SK-N-SH (cell line): ENCODE data around the gene CACNA1G. TPM values are rescaled to one million over a fixed set of nuclear protein-coding genes. Genes with fewer than 3 reads are reported as not detected.
A peak's percentile ranks its signal among the peaks of the same experiment; 100 is the strongest.

Source experiments
- CTCF ChIA-PET: fragments of 300-600, 350-600 bp; formaldehyde crosslinking; extraction: SDS; loops from one replicate; lab custom pipeline; 2021; lab: Yijun Ruan, JAX
- POLR2A ChIA-PET: fragments of 350-600 bp; sonication (Branson Sonifier 250); formaldehyde crosslinking; extraction: SDS; loops from one replicate; lab custom pipeline; 2020; ENCODE audit warnings: antibody characterized with exemption, inconsistent platforms; lab: Yijun Ruan, JAX
- DNase-seq: peaks from one replicate; pipeline ENCODE4 v3.0.0; 2012
- H2AFZ ChIP-seq: fragments of 200-600 bp; sonication (generic); 2 replicates; pipeline ENCODE4 v1.8.1; 2016; ENCODE audit warnings: antibody characterized with exemption, mild to moderate bottlenecking, low read depth
- H3F3A ChIP-seq: fragments of 200-600 bp; sonication (generic); replicated peaks from 2 replicates; pipeline ENCODE3; 2016; ENCODE audit warnings: antibody characterized with exemption, mild to moderate bottlenecking; ENCODE audit not compliant: insufficient read depth
- H3K27ac ChIP-seq, 2 experiments: fragments of 200-500 bp in 1 of 2; fragments of 200-600 bp in 1 of 2; sonication (Bioruptor generic) in 1 of 2; sonication (generic), shearing (Covaris generic) in 1 of 2; 2 replicates each; pipeline versions ENCODE4 v1.5.1 to v1.6.1; 2014 to 2016; ENCODE audit warnings: low read depth in 2 of 2, inconsistent platforms in 1 of 2, low read length in 1 of 2, mild to moderate bottlenecking in 1 of 2, mixed read lengths in 1 of 2
- H3K27me3 ChIP-seq: fragments of 200-600 bp; sonication (generic), shearing (Covaris generic); 2 replicates; pipeline ENCODE4 v1.6.1; 2016; ENCODE audit warnings: mixed run types; ENCODE audit not compliant: insufficient read depth
- H3K36me3 ChIP-seq, 2 experiments: fragments of 200-500 bp in 1 of 2; fragments of 200-600 bp in 1 of 2; sonication (Bioruptor generic) in 1 of 2; sonication (generic) in 1 of 2; replicated peaks in 1 of 2; 2 replicates each; pipeline versions ENCODE3 to v1.5.1; 2014 to 2016; ENCODE audit warnings: low read length in 1 of 2, mild to moderate bottlenecking in 1 of 2; ENCODE audit not compliant: insufficient read depth in 2 of 2, control insufficient read depth in 1 of 2
- H3K4me1 ChIP-seq, 2 experiments: fragments of 200-500 bp in 1 of 2; fragments of 200-600 bp in 1 of 2; sonication (Bioruptor generic) in 1 of 2; sonication (generic), shearing (Covaris generic) in 1 of 2; 2 replicates each; pipeline versions ENCODE4 v1.5.1 to v1.6.1; 2014 to 2016; ENCODE audit warnings: low read depth in 1 of 2, low read length in 1 of 2, mixed run types in 1 of 2; ENCODE audit not compliant: insufficient read depth in 2 of 2, control insufficient read depth in 1 of 2
- H3K4me2 ChIP-seq: fragments of 200-600 bp; sonication (generic), shearing (Covaris generic); 2 replicates; pipeline ENCODE4 v1.6.1; 2017; ENCODE audit warnings: mixed run types
- H3K4me3 ChIP-seq, 2 experiments: fragments of 200-500 bp in 1 of 2; fragments of 200-600 bp in 1 of 2; sonication (Bioruptor generic) in 1 of 2; sonication (generic), shearing (Covaris generic) in 1 of 2; 2 replicates each; pipeline versions ENCODE4 v1.5.1 to v1.8.1; 2014 to 2016; ENCODE audit warnings: low read depth in 2 of 2, inconsistent platforms in 1 of 2, low read length in 1 of 2, mild to moderate bottlenecking in 1 of 2, mixed read lengths in 1 of 2, moderate library complexity in 1 of 2
- H3K79me2 ChIP-seq: fragments of 200-600 bp; sonication (generic); 2 replicates; pipeline ENCODE4 v1.8.1; 2017; ENCODE audit warnings: mild to moderate bottlenecking; ENCODE audit not compliant: insufficient read depth
- H3K9ac ChIP-seq: fragments of 200-600 bp; sonication (generic); 2 replicates; pipeline ENCODE4 v1.6.1; 2017; ENCODE audit warnings: mixed run types
- H3K9me2 ChIP-seq: fragments of 200-600 bp; sonication (generic); 2 replicates; pipeline ENCODE4 v1.6.1; 2017; ENCODE audit warnings: mixed run types
- H3K9me3 ChIP-seq: fragments of 200-600 bp; sonication (generic); 2 replicates; pipeline ENCODE4 v1.6.1; 2017; ENCODE audit warnings: mixed run types, mild to moderate bottlenecking, moderate library complexity
- H4K20me1 ChIP-seq: fragments of 200-600 bp; sonication (generic); 2 replicates; pipeline ENCODE4 v1.6.1; 2017; ENCODE audit warnings: mild to moderate bottlenecking, mixed run types; ENCODE audit not compliant: insufficient read depth
- CHD2 ChIP-seq: fragments of 150-350 bp; IDR thresholded peaks from 2 replicates; pipeline ENCODE4 v1.6.1; 2018; ENCODE audit warnings: low read length; ENCODE audit not compliant: partially characterized antibody
- CTCF ChIP-seq: fragments of 200-600 bp; sonication (generic); IDR thresholded peaks from 2 replicates; pipeline ENCODE4 v1.6.1; 2017; ENCODE audit warnings: antibody characterized with exemption, mild to moderate bottlenecking, moderate library complexity
- EZH2phosphoT487 ChIP-seq: fragments of 200-600 bp; sonication (generic); IDR thresholded peaks from 2 replicates; pipeline ENCODE4 v1.6.1; 2017; ENCODE audit warnings: low read depth, mixed run types, mild to moderate bottlenecking, antibody characterized with exemption, moderate library complexity, borderline replicate concordance
- FOXM1 ChIP-seq: IDR thresholded peaks from 2 replicates; pipeline ENCODE4 v1.4.0; 2012; ENCODE audit warnings: low read depth, mild to moderate bottlenecking
- GABPA ChIP-seq: IDR thresholded peaks from 2 replicates; pipeline ENCODE4 v1.4.0; 2012; ENCODE audit warnings: low read depth, mild to moderate bottlenecking
- IRF3 ChIP-seq: fragments of 150-350 bp; IDR thresholded peaks from 2 replicates; pipeline ENCODE4 v1.6.1; 2016; ENCODE audit warnings: mild to moderate bottlenecking, low read depth, low read length
- JUND ChIP-seq: IDR thresholded peaks from 2 replicates; pipeline ENCODE4 v1.4.0; 2012
- MXI1 ChIP-seq: IDR thresholded peaks from 2 replicates; pipeline ENCODE4 v1.6.1; 2012; ENCODE audit warnings: mild to moderate bottlenecking, low read depth, low read length, improper control_type of control experiment
- NFIC ChIP-seq: IDR thresholded peaks from 2 replicates; pipeline ENCODE4 v1.4.0; 2012; ENCODE audit warnings: borderline replicate concordance
- NRF1 ChIP-seq: IDR thresholded peaks from 2 replicates; pipeline ENCODE4 v1.6.1; 2012; ENCODE audit warnings: low read depth, mild to moderate bottlenecking, low read length
- POLR2AphosphoS5 ChIP-seq: IDR thresholded peaks from 2 replicates; pipeline ENCODE4 v1.6.1; 2012; ENCODE audit warnings: low read depth, low read length
- RAD21 ChIP-seq: IDR thresholded peaks from 2 replicates; pipeline ENCODE4 v1.6.1; 2012; ENCODE audit warnings: mild to moderate bottlenecking, low read length
- RCOR1 ChIP-seq: fragments of 150-350 bp; IDR thresholded peaks from 2 replicates; pipeline ENCODE4 v1.6.1; 2017; ENCODE audit warnings: antibody characterized with exemption, low read length
- RFX5 ChIP-seq: IDR thresholded peaks from 2 replicates; pipeline ENCODE4 v1.6.1; 2012; ENCODE audit warnings: mild to moderate bottlenecking, improper control_type of control experiment, low read length
- RXRA ChIP-seq: IDR thresholded peaks from 2 replicates; pipeline ENCODE4 v1.4.0; 2012; ENCODE audit warnings: low read depth, mild to moderate bottlenecking, borderline replicate concordance
- TAF1 ChIP-seq: IDR thresholded peaks from 2 replicates; pipeline ENCODE4 v1.6.1; 2012; ENCODE audit warnings: low read depth, mild to moderate bottlenecking, low read length, moderate library complexity, borderline replicate concordance
- TEAD4 ChIP-seq: IDR thresholded peaks from 2 replicates; pipeline ENCODE4 v1.4.0; 2012; ENCODE audit warnings: mild to moderate bottlenecking, borderline replicate concordance; ENCODE audit not compliant: insufficient read depth
- USF2 ChIP-seq: fragments of 150-350 bp; IDR thresholded peaks from 2 replicates; pipeline ENCODE4 v1.6.1; 2017; ENCODE audit warnings: antibody characterized with exemption, low read length, low read depth, borderline replicate concordance
- WGBS: methylation state at CpG from one replicate; pipeline ENCODE4 v1.1.6; 2017; ENCODE audit warnings: low lambda C conversion rate; 5-methylcytosine and 5-hydroxymethylcytosine counted together
- polyA plus RNA-seq, 3 experiments: library from polyadenylated mRNA; depleted of rRNA; stranded (reverse); fragments of >200 nt; gene quantifications; 2 replicates each; pipeline ENCODE4 v1.2.3, GENCODE V29; 2012
- TF ChIP-seq, protein P1 (sequence below): IDR thresholded peaks from 2 replicates; pipeline ENCODE4 v1.6.1; 2012; ENCODE audit warnings: mild to moderate bottlenecking, low read depth, low read length, moderate library complexity

The CACNA1G gene
- polyA plus RNA-seq, 1 of the 3 experiments (the other 2 are of a cell fraction): 0.21 TPM

- H3K4me3 ChIP-seq: no peak overlapping the region
- ChIA-PET POLR2A (interaction anchor here (1.1 to 1.4 kb wide), 2 partner anchors 205 to 384 kb away, joined by 3 to 5 read pairs; partner anchors contain the start of gene TOB1), CTCF (interaction anchor here (0.6 to 5.5 kb wide), 23 partner anchors 8 to 1897 kb away, joined by 3 to 38 read pairs (median 5); partner anchors contain the start of gene ABCC3)
- H3K9me3 ChIP-seq: no peaks in the 10 kb centered on the region
- peaks cover 10 to 23% of the 10 kb centered on the region in 2 experiments for H3K36me3 ChIP-seq
- no peaks in the 10 kb centered on the region for H3K9me2 ChIP-seq
- peak overlapping the region; percentile 31; the same call in 1 of the 2 replicates for H3K9ac ChIP-seq
- peaks cover 39 to 44% of the 10 kb centered on the region in 2 experiments for H3K4me1 ChIP-seq
- TF ChIP-seq JUND: no peak
- no peak for TF ChIP-seq RAD21
- no peak for TF ChIP-seq RFX5
- TF ChIP-seq GABPA: no peak
- no peak for TF ChIP-seq POLR2AphosphoS5
- no peak for TF ChIP-seq NFIC
- peaks cover 6% of the 10 kb centered on the region; the same call in 1 of the 2 replicates for H3K79me2 ChIP-seq
- WGBS: 70% methylated on average over 10 of the region's 10 CpGs
- peak overlapping the region; percentile 77 for H3K27ac ChIP-seq
- H3K27me3 ChIP-seq: no peaks in the 10 kb centered on the region
- peaks cover 38% of the 10 kb centered on the region for H3F3A ChIP-seq
- no peak overlapping the region for H2AFZ ChIP-seq
- peak overlapping the region; percentile 56; the same call in 1 of the 2 replicates for H3K4me2 ChIP-seq
- peak; percentile 51 for DNase-seq
- H4K20me1 ChIP-seq: no peaks in the 10 kb centered on the region
These were observed 100.4 kb downstream of the CACNA1G start for GRCh38 chr17:50660887-50661345.

DNA sequence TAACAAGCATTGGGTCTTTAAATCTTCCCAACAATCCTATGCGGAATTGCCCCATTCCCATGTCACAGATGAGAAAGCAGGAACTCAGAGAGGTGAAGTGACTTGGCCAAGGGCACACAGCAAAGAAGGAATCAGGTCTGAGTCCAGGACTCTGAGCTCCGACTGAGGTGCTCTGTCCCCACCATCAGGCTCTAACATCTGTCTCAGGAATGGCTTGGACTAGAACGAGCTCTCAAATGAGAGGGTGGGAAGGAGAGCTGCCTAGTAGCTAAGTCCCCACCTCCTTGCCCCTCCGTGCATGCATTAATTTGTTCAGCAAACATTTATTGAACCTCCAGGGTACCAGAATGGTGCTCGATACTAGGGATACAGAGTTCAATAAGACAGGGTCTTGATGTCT, 100.8 kb downstream of the CACNA1G start:
- Histone ChIP-seq H2AFZ (no peak overlapping the region), H3K27me3 (no peaks in the 10 kb centered on the region), H3K4me1 (peaks cover 39 to 44% of the 10 kb centered on the region in 2 experiments), H3K79me2 (peaks cover 3% of the 10 kb centered on the region; the same call in 1 of the 2 replicates), H3K4me2 (peak overlapping the region; percentile 56), H3K9me3 (no peaks in the 10 kb centered on the region), H3K9ac (peak overlapping the region; percentile 31; the same call in 1 of the 2 replicates), H3K27ac (peak overlapping the region; percentile 77), H3K36me3 (peaks cover 10 to 22% of the 10 kb centered on the region in 2 experiments), H3K4me3 (no peak overlapping the region), H3F3A (peaks cover 38% of the 10 kb centered on the region), H4K20me1 (no peaks in the 10 kb centered on the region), H3K9me2 (no peaks in the 10 kb centered on the region)
- ChIA-PET CTCF (interaction anchor here (0.9 to 5.5 kb wide), 14 partner anchors 11 to 110 kb away, joined by 3 to 38 read pairs (median 6); partner anchors contain the start of gene ABCC3), POLR2A (interaction anchor here (1.1 kb wide), 1 partner anchor 383 kb away, joined by 3 read pairs; no protein-coding TSS in a partner anchor)
- no peak for DNase-seq
- WGBS: 51% methylated on average over 5 of the region's 5 CpGs
- TF ChIP-seq JUND (no peak), USF2 (no peak), CTCF (no peak), RXRA (no peak), RFX5 (no peak), RCOR1 (no peak), CHD2 (no peak), RAD21 (no peak), TEAD4 (no peak), POLR2AphosphoS5 (no peak), MXI1 (no peak), TAF1 (no peak), IRF3 (no peak), EZH2phosphoT487 (no peak), GABPA (no peak), FOXM1 (no peak), NRF1 (no peak)
- TF ChIP-seq, protein P1, sequence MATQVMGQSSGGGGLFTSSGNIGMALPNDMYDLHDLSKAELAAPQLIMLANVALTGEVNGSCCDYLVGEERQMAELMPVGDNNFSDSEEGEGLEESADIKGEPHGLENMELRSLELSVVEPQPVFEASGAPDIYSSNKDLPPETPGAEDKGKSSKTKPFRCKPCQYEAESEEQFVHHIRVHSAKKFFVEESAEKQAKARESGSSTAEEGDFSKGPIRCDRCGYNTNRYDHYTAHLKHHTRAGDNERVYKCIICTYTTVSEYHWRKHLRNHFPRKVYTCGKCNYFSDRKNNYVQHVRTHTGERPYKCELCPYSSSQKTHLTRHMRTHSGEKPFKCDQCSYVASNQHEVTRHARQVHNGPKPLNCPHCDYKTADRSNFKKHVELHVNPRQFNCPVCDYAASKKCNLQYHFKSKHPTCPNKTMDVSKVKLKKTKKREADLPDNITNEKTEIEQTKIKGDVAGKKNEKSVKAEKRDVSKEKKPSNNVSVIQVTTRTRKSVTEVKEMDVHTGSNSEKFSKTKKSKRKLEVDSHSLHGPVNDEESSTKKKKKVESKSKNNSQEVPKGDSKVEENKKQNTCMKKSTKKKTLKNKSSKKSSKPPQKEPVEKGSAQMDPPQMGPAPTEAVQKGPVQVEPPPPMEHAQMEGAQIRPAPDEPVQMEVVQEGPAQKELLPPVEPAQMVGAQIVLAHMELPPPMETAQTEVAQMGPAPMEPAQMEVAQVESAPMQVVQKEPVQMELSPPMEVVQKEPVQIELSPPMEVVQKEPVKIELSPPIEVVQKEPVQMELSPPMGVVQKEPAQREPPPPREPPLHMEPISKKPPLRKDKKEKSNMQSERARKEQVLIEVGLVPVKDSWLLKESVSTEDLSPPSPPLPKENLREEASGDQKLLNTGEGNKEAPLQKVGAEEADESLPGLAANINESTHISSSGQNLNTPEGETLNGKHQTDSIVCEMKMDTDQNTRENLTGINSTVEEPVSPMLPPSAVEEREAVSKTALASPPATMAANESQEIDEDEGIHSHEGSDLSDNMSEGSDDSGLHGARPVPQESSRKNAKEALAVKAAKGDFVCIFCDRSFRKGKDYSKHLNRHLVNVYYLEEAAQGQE: no peak
